ENCODE results near the gene CSK. TPM values are rescaled to one million over a fixed set of nuclear protein-coding genes. Genes with fewer than 3 reads are reported as not detected.
"Not testable (repeated sequence)": the region's sequence is repeated elsewhere in the genome, so short reads cannot be mapped to it uniquely, and the experiment has no call there.

CSK gene
- 36.3 TPM for polyA plus RNA-seq (ENCODE audit: insufficient read length)

- DNase-seq, result peak; percentile 86
Observed at GRCh38 chr15:74781431-74782258, at the start of gene CSK. Gene CSK (plus strand): TSS chr15:74782080. CDS start chr15:74798298, 16,218 bp downstream.

GRCh38 chr15:74732846-74733245 is 49.0 kb upstream of the CSK start:
- no peak for DNase-seq

- no peak for DNase-seq
Observed at GRCh38 chr15:74733269-74733668, 48.6 kb upstream of the CSK start.

- DNase-seq, result no peak
Observed at GRCh38 chr15:74735305-74735704, 46.6 kb upstream of the CSK start.

- not testable (repeated sequence) for DNase-seq
Observed at GRCh38 chr15:74738239-74738638, 43.6 kb upstream of the CSK start.

GRCh38 chr15:74742422-74742821 is 39.5 kb upstream of the CSK start:
- no peak for DNase-seq

GRCh38 chr15:74746389-74746788 is 35.5 kb upstream of the CSK start:
- no peak for DNase-seq

- DNase-seq, result no peak
Observed at GRCh38 chr15:74748322-74748946, 33.4 kb upstream of the CSK start, which contains the start of gene CYP1A2. Gene CYP1A2 (plus strand): TSS chr15:74748845. CDS start chr15:74749739, 894 bp downstream.

GRCh38 chr15:74749832-74750231 is 32.0 kb upstream of the CSK start:
- DNase-seq, result no peak

- no peak for DNase-seq
Observed at GRCh38 chr15:74750751-74751150, 31.1 kb upstream of the CSK start.

GRCh38 chr15:74752011-74752410 is 29.9 kb upstream of the CSK start:
- DNase-seq, result no peak

GRCh38 chr15:74752531-74752930 is 29.3 kb upstream of the CSK start:
- no peak for DNase-seq

GRCh38 chr15:74754593-74755215 is 27.2 kb upstream of the CSK start:
- DNase-seq, result no peak

GRCh38 chr15:74758736-74759135 is 23.1 kb upstream of the CSK start:
- DNase-seq, result no peak

GRCh38 chr15:74762791-74763150 is 19.1 kb upstream of the CSK start:
- no peak for DNase-seq

GRCh38 chr15:74763416-74763815 is 18.5 kb upstream of the CSK start:
- no peak for DNase-seq

- DNase-seq, result no peak
Observed at GRCh38 chr15:74767167-74768098, 14.4 kb upstream of the CSK start.

GRCh38 chr15:74768099-74768770 is 13.6 kb upstream of the CSK start:
- DNase-seq, result no peak

GRCh38 chr15:74768771-74769342 is 13.0 kb upstream of the CSK start:
- peak; percentile 54 for DNase-seq

- DNase-seq, result no peak
Observed at GRCh38 chr15:74769463-74770025, 12.3 kb upstream of the CSK start.

All from hindlimb muscle (tissue), 1 donor.